ENCODE measurements around the gene ITGA1. TPM values are rescaled to one million over a fixed set of nuclear protein-coding genes. Genes with fewer than 3 reads are reported as not detected.
"Not testable (repeated sequence)": the region's sequence is repeated elsewhere in the genome, so short reads cannot be mapped to it uniquely, and the experiment has no call there.

The ITGA1 gene
- 10 to 100 TPM in 1 of 3 donors, 1 to 10 TPM in 2; 2.4 to 19.6 (median 6.7) TPM for polyA plus RNA-seq

- 0 to 1% (median 0%) methylated on average over 61 of the region's 61 CpGs for WGBS, 3 donors
- H3K27ac ChIP-seq (ENCODE audit: low read depth, low read length): peak within 1 kb of the TSS; percentile 29
These were observed at the start of gene ITGA1, which contains the start of gene PELO for GRCh38 chr5:52787600-52788504. TSS of gene ITGA1 (plus strand) at chr5:52787916. CDS start at chr5:52788354, 438 bp downstream. TSS of gene PELO (plus strand) at chr5:52787916. CDS start at chr5:52800395, 12,479 bp downstream.

- no peak overlapping the region for H3K27ac ChIP-seq (ENCODE audit: low read depth, low read length)
These were observed 49.6 kb upstream of the ITGA1 start for GRCh38 chr5:52738095-52738506.

- no peak overlapping the region for H3K27ac ChIP-seq (ENCODE audit: low read depth, low read length)
- WGBS, 3 donors: 57 to 85% (median 63%) methylated on average over 2 of the region's 2 CpGs
These were observed 47.7 kb upstream of the ITGA1 start for GRCh38 chr5:52740007-52740406.

- no peak overlapping the region for H3K27ac ChIP-seq (ENCODE audit: low read depth, low read length)
- WGBS, 3 donors: 61 to 79% (median 65%) methylated on average over 2 of the region's 2 CpGs
These were observed 44.7 kb upstream of the ITGA1 start for GRCh38 chr5:52743012-52743411.

- WGBS, 3 donors: 58 to 63% (median 61%) methylated on average over 3 of the region's 3 CpGs
These were observed 44.2 kb upstream of the ITGA1 start for GRCh38 chr5:52743529-52743928.

GRCh38 chr5:52743970-52744369, 43.7 kb upstream of the ITGA1 start:
- no peak overlapping the region for H3K27ac ChIP-seq (ENCODE audit: low read depth, low read length)
- 18 to 32% (median 29%) methylated on average over 1 of the region's 1 CpG for WGBS, 3 donors

More at GRCh38 chr5:52743529-52743928, 44.2 kb upstream of the ITGA1 start:
- no peak overlapping the region for H3K27ac ChIP-seq (ENCODE audit: low read depth, low read length)

GRCh38 chr5:52744867-52745458, 42.8 kb upstream of the ITGA1 start:
- WGBS, 3 donors: 91 to 92% (median 91%) methylated on average over 2 of the region's 2 CpGs
- not testable (repeated sequence) for H3K27ac ChIP-seq (ENCODE audit: low read depth, low read length)

GRCh38 chr5:52746539-52746938, 41.2 kb upstream of the ITGA1 start:
- no peak overlapping the region for H3K27ac ChIP-seq (ENCODE audit: low read depth, low read length)
- 52 to 67% (median 61%) methylated on average over 2 of the region's 2 CpGs for WGBS, 3 donors

- no peak overlapping the region for H3K27ac ChIP-seq (ENCODE audit: low read depth, low read length)
- 40 to 79% (median 70%) methylated on average over 1 of the region's 1 CpG for WGBS, 3 donors
These were observed 39.1 kb upstream of the ITGA1 start for GRCh38 chr5:52748590-52748989.

- H3K27ac ChIP-seq (ENCODE audit: low read depth, low read length): no peak overlapping the region
These were observed 38.0 kb upstream of the ITGA1 start for GRCh38 chr5:52749666-52750065.

GRCh38 chr5:52751137-52751536, 36.6 kb upstream of the ITGA1 start:
- no peak overlapping the region for H3K27ac ChIP-seq (ENCODE audit: low read depth, low read length)
- 85 to 95% (median 87%) methylated on average over 1 of the region's 1 CpG for WGBS, 3 donors

GRCh38 chr5:52754051-52754450, 33.7 kb upstream of the ITGA1 start:
- no peak overlapping the region for H3K27ac ChIP-seq (ENCODE audit: low read depth, low read length)
- WGBS, 3 donors: 72 to 88% (median 79%) methylated on average over 2 of the region's 2 CpGs

GRCh38 chr5:52757527-52757926, 30.2 kb upstream of the ITGA1 start:
- H3K27ac ChIP-seq (ENCODE audit: low read depth, low read length): no peak overlapping the region
- 62 to 66% (median 62%) methylated on average over 2 of the region's 2 CpGs for WGBS, 3 donors

- H3K27ac ChIP-seq (ENCODE audit: low read depth, low read length): no peak overlapping the region
- 80 to 85% (median 82%) methylated on average over 5 of the region's 5 CpGs for WGBS, 3 donors
These were observed 29.7 kb upstream of the ITGA1 start for GRCh38 chr5:52758014-52758413.

- no peak overlapping the region for H3K27ac ChIP-seq (ENCODE audit: low read depth, low read length)
- WGBS, 3 donors: 80 to 91% (median 85%) methylated on average over 1 of the region's 1 CpG
These were observed 28.4 kb upstream of the ITGA1 start for GRCh38 chr5:52759331-52759730.

GRCh38 chr5:52760695-52761366, 26.9 kb upstream of the ITGA1 start:
- WGBS, 3 donors: 78 to 100% (median 95%) methylated on average over 1 of the region's 1 CpG
- no peak overlapping the region for H3K27ac ChIP-seq (ENCODE audit: low read depth, low read length)

- WGBS, 3 donors: 86 to 96% (median 90%) methylated on average over 2 of the region's 2 CpGs
- H3K27ac ChIP-seq (ENCODE audit: low read depth, low read length): no peak overlapping the region
These were observed 20.4 kb upstream of the ITGA1 start for GRCh38 chr5:52767217-52767743.

- H3K27ac ChIP-seq (ENCODE audit: low read depth, low read length): no peak overlapping the region
- 71 to 86% (median 80%) methylated on average over 1 of the region's 1 CpG for WGBS, 3 donors
These were observed 19.8 kb upstream of the ITGA1 start for GRCh38 chr5:52767766-52768480.
